HG03571 (cell line): ENCODE measurements around the gene PIGP.
"Not testable (repeated sequence)": the region's sequence is repeated elsewhere in the genome, so short reads cannot be mapped to it uniquely, and the experiment has no call there.

Experiments used
- ATAC-seq: cut with Tn5 transposase; IDR thresholded peaks from one replicate; pipeline ENCODE4 v1.9.1; 2021; ENCODE audit not compliant: unreplicated experiment

Gene PIGP

DNA sequence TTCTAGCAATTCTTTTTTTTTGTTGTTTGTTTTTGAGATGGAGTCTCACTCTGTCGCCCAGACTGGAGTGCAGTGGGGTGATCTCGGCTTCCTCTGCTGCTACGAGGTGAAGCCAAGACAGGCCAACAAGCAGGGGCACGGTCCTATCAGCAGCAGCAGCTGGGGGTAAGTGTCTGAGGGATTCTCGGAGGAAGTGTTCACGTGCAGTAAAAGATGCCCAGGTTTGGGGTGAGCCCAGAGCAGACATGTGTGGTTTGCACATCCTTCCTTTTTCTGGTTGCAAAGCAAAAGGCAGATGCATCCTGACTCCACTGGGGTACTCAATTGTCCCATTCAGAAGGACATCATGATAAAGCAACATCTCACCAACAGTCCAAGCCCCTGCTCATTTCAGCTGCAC, 27.7 kb downstream of the PIGP start:
- ATAC-seq = no peak

DNA sequence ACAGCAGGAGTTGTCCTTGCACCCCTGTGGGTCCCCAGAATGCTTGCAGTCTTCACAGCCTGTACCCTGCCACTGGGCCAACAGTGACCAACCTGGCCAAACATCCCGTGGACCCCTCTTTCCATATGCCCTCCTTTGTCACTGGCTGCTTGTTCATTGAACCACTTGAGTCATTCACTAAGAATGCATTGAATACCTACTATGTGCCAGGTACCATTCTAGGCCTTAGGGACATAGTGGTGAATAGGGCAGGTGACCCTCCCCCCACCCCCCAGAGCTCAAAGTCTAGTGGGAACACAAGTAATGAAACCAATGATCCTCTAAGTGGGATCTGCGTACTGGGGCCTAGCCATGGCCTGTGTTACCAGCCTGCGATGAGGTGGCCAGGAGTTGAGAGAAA, 28.2 kb downstream of the PIGP start:
- no peak for ATAC-seq

DNA sequence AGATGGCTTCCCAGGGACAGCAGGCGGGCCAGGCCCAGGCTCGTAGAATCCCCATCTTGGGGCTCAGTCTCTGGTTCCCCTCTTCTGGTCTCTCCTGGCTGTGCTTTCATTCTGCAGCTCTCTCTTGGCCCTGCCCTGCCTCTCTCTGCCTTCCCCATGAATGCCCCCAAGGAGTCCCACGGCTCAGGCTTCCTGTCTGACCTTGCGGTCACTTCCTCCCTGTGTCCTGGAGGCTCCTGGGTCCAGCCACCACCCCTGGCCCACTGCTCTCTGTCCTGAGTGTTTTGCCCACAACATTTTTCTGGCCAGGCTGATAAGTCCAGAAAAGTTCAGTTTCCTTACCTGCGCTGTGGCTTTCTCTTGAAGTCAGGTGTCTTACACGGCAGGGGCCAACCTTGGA, 29.1 kb downstream of the PIGP start:
- ATAC-seq = no peak

DNA sequence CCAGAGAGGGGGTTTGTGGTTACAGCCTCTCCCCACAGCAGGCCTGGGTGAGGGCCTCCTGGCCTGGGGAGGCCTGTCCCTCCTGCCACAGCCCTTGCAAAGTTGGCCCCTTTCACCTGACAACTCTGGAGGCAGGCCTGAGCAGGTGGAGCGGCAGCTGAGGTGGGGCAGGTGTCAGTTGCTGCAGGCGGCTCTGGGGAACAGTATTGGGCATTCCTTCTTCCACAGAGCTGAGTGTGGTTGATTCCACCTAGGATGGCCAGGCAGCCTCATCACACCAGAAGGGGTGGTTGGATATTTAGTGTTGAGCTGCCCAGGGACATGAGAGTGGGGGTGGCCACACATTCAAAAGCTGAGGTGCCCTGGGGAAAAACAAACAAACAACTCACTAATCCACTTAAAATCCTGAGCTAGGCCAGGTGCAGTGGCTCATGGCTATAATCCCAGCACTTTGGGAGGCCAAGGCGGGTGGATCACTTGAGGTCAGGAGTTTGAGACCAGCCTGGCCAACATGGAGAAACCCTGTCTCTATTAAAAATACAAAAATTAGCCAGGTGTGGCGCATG, 31.1 kb downstream of the PIGP start:
- ATAC-seq = no peak

DNA sequence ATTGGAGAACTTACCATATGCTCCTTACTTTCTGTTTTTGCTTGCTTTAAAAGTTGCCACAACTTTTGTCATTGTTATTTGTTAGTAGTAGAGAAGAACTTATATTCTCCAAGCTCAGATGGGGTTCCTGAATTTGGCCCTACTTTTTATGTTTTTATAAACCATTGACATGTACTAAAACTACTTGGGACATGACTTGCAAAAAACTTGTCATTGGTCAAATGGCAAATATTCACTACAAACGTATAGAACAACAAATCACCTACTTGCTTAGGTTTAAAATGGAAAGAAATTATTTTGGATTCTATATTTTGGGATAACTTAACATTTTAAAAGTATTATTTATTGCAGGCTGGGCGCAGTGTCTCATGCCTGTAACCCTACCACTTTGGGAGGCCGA, 32.7 kb downstream of the PIGP start:
- ATAC-seq = no peak

DNA sequence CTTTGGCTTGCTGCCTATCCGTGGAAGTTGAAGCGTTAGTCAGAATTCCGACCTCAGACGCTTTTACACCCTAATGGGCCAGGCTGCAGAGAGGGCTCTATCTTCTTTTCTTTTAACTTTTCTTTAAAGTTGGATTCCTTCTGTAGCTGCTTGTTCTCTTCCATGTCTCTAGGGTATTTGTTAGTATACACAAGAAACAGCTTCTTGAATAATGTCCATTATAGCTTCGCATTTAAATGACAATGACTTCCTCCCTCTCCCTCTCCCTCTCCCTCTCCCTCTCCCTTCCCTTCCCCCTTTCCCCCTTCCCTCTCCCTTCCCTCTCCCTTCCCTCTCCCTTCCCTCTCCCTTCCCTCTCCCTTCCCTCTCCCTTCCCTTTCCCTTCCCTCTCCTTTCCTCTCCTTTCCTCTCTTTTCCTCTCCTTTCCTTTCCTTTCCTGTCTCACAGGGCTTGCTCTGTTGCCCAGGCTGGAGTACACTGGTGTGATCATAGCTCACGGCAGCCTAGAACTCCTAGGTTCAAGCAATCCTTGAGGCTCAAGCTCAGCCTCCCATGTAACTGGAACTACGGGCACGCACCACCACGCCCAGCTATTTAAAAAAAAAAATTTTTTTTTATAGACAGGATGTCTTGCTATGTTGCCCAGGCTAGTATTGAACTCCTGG, 33.3 kb downstream of the PIGP start:
- ATAC-seq = no peak

DNA sequence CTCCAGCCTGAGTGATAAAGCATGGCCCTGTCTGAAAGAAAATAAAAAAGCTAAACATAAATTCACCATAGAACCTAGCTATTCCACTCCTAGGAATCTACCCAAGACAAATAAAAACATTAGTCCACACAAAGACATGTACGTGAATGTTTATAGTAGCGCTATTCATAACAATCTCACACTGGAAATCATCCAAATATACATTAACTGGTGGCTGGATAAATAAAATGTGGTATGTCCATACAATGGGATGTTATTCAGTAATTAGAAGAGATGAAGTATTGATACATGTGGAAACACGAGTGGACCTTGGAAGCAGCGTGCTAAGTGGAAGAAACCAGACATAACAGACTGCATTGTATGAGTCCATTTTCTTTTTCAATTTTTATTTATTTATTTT, 36.7 kb downstream of the PIGP start:
- ATAC-seq = no peak

DNA sequence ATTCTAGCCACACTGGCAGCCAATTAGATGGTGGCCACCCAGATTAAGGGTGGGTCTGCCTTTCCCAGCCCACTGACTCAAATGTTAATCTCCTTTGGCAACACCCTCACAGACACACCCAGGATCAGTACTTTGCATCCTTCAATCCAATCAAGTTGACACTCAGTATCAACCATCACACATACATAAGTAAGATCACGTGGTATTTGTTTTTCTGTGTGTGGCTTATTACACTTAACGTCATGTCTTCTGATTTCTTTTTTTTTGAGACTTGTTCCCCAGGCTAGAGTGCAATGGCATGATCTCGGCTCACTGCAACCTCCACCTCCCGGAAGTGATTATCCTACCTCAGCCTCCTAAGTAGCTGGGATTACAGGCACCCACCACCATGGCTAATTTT, 38.5 kb downstream of the PIGP start:
- ATAC-seq = not testable (repeated sequence)

DNA sequence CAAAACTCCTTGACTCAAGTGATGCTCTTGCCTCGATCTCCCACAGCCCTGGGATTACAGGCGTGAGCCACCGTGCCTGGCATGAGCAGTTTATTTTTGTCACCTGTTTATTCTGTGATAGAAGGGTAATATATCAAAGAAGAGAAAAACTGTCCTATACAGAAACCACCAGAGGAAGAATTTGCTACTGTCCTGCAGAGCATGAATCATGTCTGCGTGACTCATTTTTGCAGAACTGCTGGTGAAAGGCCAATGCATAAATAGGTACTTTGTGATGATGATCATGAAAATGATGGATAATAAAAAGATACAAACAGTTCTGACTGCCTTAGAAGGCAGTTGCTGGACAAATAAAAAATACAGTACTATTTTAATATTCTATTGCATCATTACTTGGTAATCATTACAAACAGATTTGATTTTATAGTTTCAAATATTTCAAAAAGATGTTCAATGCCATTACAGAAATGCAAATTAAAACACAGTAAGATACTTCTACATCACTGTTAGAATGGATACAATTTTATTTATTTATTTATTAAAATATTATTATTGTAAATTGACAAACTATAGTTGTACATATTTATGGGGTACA, 39.9 kb downstream of the PIGP start:
- no peak for ATAC-seq

DNA sequence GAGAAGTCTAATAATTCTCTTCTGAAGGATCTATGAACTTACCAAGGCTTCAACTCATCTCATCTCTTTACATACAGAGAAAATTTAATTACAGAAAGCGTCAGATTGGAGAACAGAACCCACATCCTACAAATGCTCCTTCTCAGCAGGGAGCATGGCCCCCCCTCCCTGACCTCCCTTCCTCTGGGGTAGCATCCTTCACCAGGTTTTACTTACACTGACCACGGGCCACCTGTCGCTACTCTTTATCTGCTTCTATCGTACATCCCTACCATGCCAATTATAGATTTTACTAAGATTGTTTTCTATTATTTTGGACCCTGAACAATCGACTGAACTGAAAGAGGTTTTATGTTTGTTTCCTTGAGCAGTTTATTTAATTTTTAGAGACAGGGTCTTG, 40.6 kb downstream of the PIGP start:
- ATAC-seq = no peak

DNA sequence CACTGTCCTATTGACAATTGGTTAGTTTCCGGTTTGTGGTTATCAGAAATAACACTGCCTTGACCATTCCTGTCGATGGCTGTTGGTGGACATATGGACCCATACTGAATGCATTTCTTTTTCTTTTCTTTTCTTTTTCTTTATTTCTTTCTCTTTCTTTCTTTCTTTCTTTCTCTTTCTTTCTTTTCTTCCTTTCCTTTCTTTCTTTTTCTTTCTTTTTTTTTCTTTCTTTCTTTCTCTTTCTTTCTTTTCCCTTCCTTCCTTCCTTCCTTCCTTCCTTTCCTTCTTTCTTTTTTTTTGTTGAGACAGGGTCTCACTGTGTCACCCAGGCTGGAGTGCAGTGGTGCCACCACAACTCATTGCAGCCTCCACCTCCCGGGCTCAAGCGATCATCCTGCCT, 42.0 kb downstream of the PIGP start:
- ATAC-seq = no peak

DNA sequence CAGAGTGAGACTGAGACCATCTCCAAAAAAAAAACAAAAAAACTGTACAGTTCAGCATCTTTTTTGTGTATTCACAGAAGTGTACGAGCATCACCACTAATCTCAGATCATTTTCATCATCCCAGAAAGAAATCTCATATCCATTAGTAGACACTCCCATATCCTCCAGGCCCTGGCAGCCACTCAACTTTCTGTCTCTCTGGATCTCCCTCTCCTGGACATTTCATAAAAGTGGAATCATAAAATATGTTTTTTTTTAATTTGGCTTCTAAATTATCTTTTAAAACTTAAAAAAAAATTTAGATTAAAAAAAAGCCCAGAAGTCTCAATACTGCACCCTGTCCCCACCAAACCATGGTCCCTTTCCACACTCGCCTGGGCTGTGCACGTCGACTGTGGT, 44.3 kb downstream of the PIGP start:
- ATAC-seq = no peak

DNA sequence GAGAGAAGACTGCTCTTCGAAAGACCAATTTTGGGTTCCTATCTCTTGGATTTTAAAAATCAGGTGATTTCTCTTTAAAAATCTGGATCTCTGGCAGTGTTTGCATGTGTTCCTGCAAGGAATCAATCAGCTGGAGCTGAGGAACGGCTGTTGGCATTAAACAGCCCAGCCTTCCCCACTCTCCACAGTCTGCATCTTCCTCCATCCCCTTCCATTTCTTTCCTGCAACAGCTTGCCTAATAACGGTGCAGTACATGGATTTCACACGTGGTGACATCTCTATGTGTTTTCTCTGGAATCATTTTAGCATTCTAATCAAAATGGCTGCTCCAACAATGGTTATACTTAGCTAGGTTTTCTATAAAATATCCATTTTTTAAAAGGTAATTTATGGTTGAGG, 46.4 kb downstream of the PIGP start:
- no peak for ATAC-seq

DNA sequence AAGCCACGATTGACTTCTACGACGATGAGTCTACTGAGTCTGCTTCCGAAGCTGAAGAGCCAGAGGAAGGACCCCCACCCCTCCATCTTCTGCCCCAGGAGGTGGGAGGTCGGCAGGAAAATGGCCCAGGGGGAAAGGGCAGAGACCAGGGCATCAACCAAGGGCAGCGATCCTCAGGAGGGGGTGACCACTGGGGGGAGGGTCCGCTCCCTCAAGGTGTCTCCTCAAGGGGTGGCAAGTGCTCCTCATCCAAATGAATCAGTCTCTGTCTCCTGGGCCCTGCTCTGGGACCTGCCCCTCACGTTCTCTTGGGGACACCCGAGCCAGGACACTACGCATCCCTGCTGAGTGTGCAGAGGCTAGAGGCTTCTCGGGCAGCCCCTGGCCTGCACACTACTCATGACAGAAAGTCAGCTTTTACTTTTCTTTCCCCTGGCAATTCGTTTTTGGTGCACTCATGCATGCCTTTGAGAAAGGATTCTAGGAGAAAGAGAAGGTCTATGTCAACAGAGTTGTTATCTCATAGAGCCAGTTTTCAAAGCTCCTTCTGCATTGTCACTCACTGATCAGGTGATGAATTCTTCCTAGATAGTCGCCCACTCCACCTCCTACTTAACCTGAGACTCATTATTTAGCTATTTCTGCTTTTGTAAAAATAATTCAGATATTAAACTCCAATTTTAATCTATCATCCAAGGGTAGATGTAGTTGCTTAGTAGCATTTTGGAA, 54.8 kb downstream of the PIGP start:
- no peak for ATAC-seq
